GM21619 (cell line): ENCODE measurements around the gene MYEOV.

ENCODE experiments used
- ATAC-seq: cut with Tn5 transposase; IDR thresholded peaks from one replicate; pipeline ENCODE4 v1.9.1; 2021; ENCODE audit not compliant: unreplicated experiment

The MYEOV gene

GRCh38 chr11:69339041-69339733, 45.2 kb downstream of the MYEOV start:
- ATAC-seq: no peak

- ATAC-seq: no peak
Measured at GRCh38 chr11:69339983-69340565, 46.1 kb downstream of the MYEOV start.

- ATAC-seq: no peak
Measured at GRCh38 chr11:69342588-69343330, 48.8 kb downstream of the MYEOV start.

DNA sequence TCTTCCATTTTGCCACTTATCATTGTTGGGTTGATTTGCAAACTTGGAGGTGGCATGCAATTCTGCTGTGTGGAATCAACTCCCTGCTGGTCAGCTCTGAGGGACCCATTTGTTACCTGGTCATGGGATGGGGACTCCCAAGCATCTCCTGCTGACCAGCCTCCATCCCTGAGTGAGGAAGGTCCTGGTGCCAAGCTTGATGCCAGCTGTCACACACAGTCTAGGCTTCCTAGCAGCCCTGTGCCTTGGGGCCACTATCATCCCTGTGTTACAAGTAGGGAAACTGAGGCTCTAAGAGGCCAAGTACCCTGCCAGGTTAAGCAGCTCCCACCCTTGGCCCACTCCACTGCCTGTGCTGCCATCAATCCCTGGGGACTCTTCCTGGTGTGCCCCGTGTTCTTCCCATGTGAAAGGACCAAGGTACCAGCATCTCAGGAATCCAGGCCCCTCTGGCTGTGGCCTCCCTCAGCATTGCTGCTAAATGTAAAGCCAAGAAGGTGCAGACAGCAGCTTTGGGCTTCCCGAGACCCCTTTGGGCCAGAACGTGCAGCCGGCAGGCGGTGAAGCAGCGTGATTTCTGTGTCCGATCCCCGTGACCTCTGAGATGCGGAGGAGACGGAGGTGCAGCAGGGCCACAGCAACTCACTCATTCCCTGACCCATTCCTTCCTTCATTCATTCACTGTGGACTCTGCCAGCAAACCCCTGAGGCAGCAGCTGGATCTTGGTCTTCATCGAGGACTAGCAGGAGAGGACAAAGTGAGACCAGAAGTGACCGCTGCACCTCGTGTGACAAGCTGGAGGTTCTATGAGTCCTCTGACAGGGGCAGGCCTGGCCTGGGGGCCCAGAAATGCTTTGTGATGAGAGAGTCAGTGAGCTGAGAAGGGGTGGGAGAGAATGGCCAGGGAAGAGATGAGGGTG, 49.7 kb downstream of the MYEOV start:
- ATAC-seq: no peak

DNA sequence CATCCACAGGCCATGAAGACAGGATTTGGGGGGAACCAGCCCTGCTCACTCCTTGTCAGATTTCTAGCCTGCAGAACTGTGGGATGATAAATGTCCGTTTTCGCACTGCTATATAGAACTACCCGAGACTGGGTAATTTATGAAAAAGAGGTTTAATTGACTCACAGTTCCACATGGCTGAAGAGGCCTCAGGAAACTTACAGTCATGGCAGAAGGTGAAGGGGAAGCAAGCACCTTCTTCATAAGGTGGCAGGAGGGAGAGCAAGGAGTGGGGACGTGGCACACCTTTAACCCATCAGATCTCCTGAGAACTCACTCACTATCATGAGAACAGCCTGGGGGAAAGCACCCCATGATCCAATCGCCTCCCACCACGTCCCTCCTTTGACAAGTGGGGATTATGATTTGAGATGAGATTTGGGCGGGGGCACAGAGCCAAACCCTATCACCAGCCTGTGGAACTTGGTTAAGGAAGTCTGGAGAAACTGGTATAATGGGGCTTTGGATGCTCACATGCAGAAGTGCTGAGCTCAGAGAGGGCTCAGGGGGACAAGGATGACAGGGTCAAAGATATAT, 50.7 kb downstream of the MYEOV start:
- no peak for ATAC-seq
